ENCODE data around the gene RNF168. TPM values are rescaled to one million over a fixed set of nuclear protein-coding genes. Genes with fewer than 3 reads are reported as not detected.

The RNF168 gene
- polyA plus RNA-seq, 12 donors: 8.2 to 14.0 (median 10.0) TPM; not detected in 1

DNA sequence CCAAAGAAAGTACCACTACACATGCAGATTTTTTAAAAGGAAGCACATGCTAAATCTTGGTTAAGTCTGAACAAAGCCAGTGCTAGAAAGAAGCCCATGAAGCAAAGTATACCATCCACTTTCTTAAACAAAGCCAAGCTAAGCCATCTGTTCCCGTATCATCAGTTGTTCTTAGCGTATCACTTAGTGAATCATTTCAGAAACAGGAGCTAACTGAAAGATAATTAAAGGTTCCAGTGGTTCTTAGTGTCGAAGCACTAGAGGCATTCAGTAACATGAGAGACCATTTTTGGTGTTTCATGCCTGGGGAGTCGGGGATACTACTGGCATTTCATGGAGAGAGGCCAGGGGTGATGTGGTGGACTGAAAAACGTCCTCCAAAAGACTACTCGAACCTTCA lies 84.2 kb downstream of the RNF168 start:
- no peak for DNase-seq

Other genes starting within 250 kb of the RNF168 start
- 10 to 100 TPM in 11 of 12 donors, not detected in 1; 37.1 to 49.7 (median 43.6) TPM for gene PCYT1A, start 216.0 kb downstream of the RNF168 start, polyA plus RNA-seq (ENCODE audit: insufficient read length in 12 of 12)
- gene DYNLT2B, start 185.5 kb downstream of the RNF168 start, polyA plus RNA-seq (ENCODE audit: insufficient read length in 12 of 12): 10 to 100 TPM in 6 of 12 donors, 1 to 10 TPM in 4, not detected in 2; 7.6 to 14.4 (median 10.2) TPM
- under 1 TPM in 8 of 12 donors, not detected in 4; 0.10 to 0.52 (median 0.22) TPM for gene TM4SF19, start 165.4 kb downstream of the RNF168 start, polyA plus RNA-seq (ENCODE audit: insufficient read length in 12 of 12)
- gene UBXN7, start 71.3 kb downstream of the RNF168 start, polyA plus RNA-seq (ENCODE audit: insufficient read length in 12 of 12): 10 to 100 TPM; 18.1 to 38.8 (median 22.0) TPM
- 1 to 10 TPM in 9 of 12 donors, under 1 TPM in 1, not detected in 2; 0.79 to 5.3 (median 2.3) TPM for gene SMCO1, start 11.6 kb upstream of the RNF168 start, polyA plus RNA-seq (ENCODE audit: insufficient read length in 12 of 12)
- 10 to 100 TPM in 8 of 12 donors, 1 to 10 TPM in 3, not detected in 1; 7.0 to 28.2 (median 11.9) TPM for gene WDR53, start 64.8 kb upstream of the RNF168 start, polyA plus RNA-seq (ENCODE audit: insufficient read length in 12 of 12)
- 10 to 100 TPM in 11 of 12 donors, not detected in 1; 12.3 to 18.7 (median 15.7) TPM for gene FBXO45, start 64.9 kb upstream of the RNF168 start, polyA plus RNA-seq (ENCODE audit: insufficient read length in 12 of 12)
- gene NRROS, start 135.9 kb upstream of the RNF168 start, polyA plus RNA-seq (ENCODE audit: insufficient read length in 12 of 12): 1 to 10 TPM in 11 of 12 donors, not detected in 1; 3.8 to 6.3 (median 4.4) TPM
- 1 to 10 TPM in 11 of 12 donors, not detected in 1; 1.8 to 4.8 (median 2.2) TPM for gene CEP19, start 208.5 kb upstream of the RNF168 start, polyA plus RNA-seq (ENCODE audit: insufficient read length in 12 of 12)
- 10 to 100 TPM in 11 of 12 donors, not detected in 1; 13.3 to 21.8 (median 19.6) TPM for gene PIGX, start 208.6 kb upstream of the RNF168 start, polyA plus RNA-seq (ENCODE audit: insufficient read length in 12 of 12)
- 10 to 100 TPM in 11 of 12 donors, not detected in 1; 48.4 to 65.2 (median 55.9) TPM for gene PAK2, start 236.1 kb upstream of the RNF168 start, polyA plus RNA-seq (ENCODE audit: insufficient read length in 12 of 12)

Measured in muscle of arm (tissue), 12 donors.